Activated CD8-positive, alpha-beta memory T cell treated with anti-CD3 and anti-CD28 coated beads, Interleukin-2, amount 50 U/mL, for 24 hours (primary cell): ENCODE results near the gene HERC2.
"Not testable (repeated sequence)": the region's sequence is repeated elsewhere in the genome, so short reads cannot be mapped to it uniquely, and the experiment has no call there.

Source experiments
- DNase-seq: peaks from one replicate; pipeline ENCODE4 v3.0.0-alpha.2; 2020; ENCODE audit errors: extremely low read depth

The HERC2 gene

GRCh38 chr15:28182216-28182615 is 139.8 kb downstream of the HERC2 start:
- no peak for DNase-seq

- no peak for DNase-seq
Measured at GRCh38 chr15:28181366-28181765, 140.6 kb downstream of the HERC2 start.

GRCh38 chr15:28179270-28179669 is 142.7 kb downstream of the HERC2 start:
- no peak for DNase-seq

GRCh38 chr15:28178727-28179126 is 143.3 kb downstream of the HERC2 start:
- DNase-seq, result no peak

- DNase-seq, result no peak
Measured at GRCh38 chr15:28178290-28178689, 143.7 kb downstream of the HERC2 start.

GRCh38 chr15:28169366-28169765 is 152.6 kb downstream of the HERC2 start:
- DNase-seq, result no peak

- not testable (repeated sequence) for DNase-seq
Measured at GRCh38 chr15:28168405-28169121, 153.4 kb downstream of the HERC2 start.

- no peak for DNase-seq
Measured at GRCh38 chr15:28167042-28167441, 154.9 kb downstream of the HERC2 start.

GRCh38 chr15:28165791-28166190 is 156.2 kb downstream of the HERC2 start:
- DNase-seq, result no peak

GRCh38 chr15:28164876-28165275 is 157.1 kb downstream of the HERC2 start:
- DNase-seq, result no peak

GRCh38 chr15:28154283-28154682 is 167.7 kb downstream of the HERC2 start:
- no peak for DNase-seq

GRCh38 chr15:28153492-28154119 is 168.4 kb downstream of the HERC2 start:
- no peak for DNase-seq

GRCh38 chr15:28152538-28152923 is 169.4 kb downstream of the HERC2 start:
- DNase-seq, result not testable (repeated sequence)

GRCh38 chr15:28151864-28152537 is 170.0 kb downstream of the HERC2 start:
- not testable (repeated sequence) for DNase-seq

GRCh38 chr15:28147801-28148200 is 174.2 kb downstream of the HERC2 start:
- no peak for DNase-seq

- DNase-seq, result not testable (repeated sequence)
Measured at GRCh38 chr15:28145419-28145818, 176.6 kb downstream of the HERC2 start.

GRCh38 chr15:28140062-28140461 is 181.9 kb downstream of the HERC2 start:
- DNase-seq, result no peak

- DNase-seq, result not testable (repeated sequence)
Measured at GRCh38 chr15:28137408-28138039, 184.5 kb downstream of the HERC2 start.

GRCh38 chr15:28136236-28136904 is 185.6 kb downstream of the HERC2 start:
- not testable (repeated sequence) for DNase-seq

- no peak for DNase-seq
Measured at GRCh38 chr15:28133281-28133680, 188.7 kb downstream of the HERC2 start.

GRCh38 chr15:28132524-28133275 is 189.3 kb downstream of the HERC2 start:
- DNase-seq, result no peak
